GM18909 (cell line): ENCODE measurements around the gene NPW.
A peak's percentile ranks its signal among the peaks of the same experiment; 100 is the strongest.

Experiments used
- ATAC-seq: cut with Tn5 transposase; IDR thresholded peaks from one replicate; pipeline ENCODE4 v1.9.1; 2021; ENCODE audit warnings: mild to moderate bottlenecking; ENCODE audit not compliant: unreplicated experiment, poor library complexity

NPW gene

GRCh38 chr16:2015117-2015946, 4.3 kb upstream of the NPW start:
- no peak for ATAC-seq

DNA sequence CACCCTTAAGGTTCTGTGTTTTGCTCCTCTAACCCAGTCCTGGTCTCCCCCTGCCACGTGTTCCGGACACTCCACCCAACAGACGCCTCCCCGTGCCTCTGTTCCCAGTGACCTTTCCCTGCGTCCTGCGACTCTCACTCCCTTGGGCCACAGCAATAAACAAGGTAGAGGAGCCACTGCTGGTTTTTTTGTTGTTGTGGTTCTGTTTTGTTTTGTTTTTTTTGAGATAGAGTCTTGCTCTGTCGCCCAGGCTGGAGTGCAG, 3.7 kb upstream of the NPW start:
- ATAC-seq, result no peak

GRCh38 chr16:2016407-2016922, 3.1 kb upstream of the NPW start:
- ATAC-seq, result no peak

DNA sequence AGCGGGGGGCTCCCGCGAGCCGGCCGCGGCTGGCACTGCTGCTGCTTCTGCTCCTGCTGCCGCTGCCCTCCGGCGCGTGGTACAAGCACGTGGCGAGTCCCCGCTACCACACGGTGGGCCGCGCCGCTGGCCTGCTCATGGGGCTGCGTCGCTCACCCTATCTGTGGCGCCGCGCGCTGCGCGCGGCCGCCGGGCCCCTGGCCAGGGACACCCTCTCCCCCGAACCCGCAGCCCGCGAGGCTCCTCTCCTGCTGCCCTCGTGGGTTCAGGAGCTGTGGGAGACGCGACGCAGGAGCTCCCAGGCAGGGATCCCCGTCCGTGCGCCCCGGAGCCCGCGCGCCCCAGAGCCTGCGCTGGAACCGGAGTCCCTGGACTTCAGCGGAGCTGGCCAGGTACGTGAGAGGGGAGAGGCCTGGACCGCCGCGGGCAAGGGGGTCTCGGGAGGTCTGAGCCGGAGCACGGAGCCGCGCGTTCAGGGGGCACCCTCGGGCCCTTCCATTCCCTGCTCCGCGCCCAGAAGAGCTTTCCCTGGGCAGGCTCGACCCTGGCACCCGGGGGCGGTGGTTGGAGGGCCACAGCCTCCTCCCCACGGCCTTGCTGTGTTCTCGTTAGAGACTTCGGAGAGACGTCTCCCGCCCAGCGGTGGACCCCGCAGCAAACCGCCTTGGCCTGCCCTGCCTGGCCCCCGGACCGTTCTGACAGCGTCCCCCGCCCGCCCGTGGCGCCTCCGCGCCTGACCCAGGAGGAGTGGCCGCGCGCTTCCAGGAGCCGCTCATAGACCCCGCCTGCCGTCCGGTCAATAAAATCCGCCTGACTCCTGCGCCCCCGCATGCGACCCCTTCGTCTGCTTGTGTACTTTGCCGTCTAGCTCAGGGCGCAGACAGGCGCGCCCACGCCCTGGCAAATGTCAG, 591 bp downstream of the NPW start:
- no peak for ATAC-seq

GRCh38 chr16:2022723-2023091, 3.1 kb downstream of the NPW start:
- peak; percentile 9 for ATAC-seq

DNA sequence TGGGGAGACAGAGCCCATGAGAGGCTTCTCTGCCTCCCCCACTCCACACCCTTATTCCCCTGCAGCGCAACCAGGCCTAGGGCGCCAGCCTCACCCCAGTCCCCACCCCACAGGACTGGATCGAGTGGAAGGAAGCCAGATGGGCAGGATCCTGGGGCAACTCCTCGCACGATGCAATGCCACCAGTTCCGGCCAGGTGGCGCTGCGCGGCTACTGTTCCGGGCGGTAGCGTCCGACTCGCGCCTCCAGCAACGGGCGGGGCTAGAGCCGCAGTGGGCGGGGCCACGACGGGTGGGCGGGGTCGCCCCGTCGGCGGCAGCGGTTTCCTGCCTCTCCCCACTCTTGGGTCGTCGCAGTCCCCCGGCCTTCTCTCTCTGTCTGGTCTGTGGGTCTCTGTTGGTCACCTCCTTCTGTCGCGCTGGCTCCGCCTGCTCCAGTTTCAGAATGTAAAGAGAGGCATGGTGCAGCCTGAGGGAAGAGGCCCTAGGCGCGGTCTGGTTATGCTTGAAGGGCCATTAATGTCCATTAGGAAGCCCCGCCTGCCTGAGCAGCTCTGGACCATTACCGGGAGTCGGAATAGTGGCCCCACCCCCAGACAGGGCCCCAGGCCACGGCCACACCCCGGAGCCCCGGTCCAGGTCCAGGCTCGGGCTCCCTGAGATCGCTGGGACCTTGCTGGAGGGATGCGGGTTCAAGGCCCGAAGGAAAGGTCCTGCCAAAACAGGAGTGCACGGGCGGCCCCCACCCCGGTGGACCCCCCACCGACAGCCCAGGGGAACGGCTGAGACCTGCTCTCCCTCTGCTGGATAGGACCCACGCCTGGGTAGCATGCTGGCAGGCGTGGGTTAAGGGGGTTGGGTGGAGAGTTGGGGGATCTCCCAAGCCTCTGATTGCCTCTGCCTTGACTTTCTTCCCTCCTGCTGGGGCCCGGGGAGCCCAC, 3.8 kb downstream of the NPW start:
- ATAC-seq, result peak; percentile 79

DNA sequence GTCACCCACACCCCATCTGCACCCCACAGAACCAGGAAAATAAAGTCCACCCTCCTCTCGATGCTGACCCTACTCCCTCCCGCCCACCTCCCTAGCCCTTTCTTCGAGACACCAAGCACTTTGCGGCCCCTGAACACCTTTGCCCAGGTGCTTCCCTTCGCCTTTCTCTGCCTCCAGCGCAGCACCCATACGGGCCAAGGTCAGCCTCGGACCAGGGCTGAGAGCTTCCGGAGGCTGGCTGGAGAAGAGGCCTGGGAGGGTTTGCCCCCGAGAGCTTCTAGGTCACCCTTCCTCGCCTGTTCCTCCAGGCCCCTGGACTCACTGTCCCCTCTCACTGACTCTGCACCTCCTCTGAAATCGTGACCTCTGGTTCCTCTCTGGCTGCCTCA, 4.4 kb downstream of the NPW start:
- ATAC-seq, result no peak

- no peak for ATAC-seq
These were observed 5.7 kb downstream of the NPW start for GRCh38 chr16:2025251-2025650.

DNA sequence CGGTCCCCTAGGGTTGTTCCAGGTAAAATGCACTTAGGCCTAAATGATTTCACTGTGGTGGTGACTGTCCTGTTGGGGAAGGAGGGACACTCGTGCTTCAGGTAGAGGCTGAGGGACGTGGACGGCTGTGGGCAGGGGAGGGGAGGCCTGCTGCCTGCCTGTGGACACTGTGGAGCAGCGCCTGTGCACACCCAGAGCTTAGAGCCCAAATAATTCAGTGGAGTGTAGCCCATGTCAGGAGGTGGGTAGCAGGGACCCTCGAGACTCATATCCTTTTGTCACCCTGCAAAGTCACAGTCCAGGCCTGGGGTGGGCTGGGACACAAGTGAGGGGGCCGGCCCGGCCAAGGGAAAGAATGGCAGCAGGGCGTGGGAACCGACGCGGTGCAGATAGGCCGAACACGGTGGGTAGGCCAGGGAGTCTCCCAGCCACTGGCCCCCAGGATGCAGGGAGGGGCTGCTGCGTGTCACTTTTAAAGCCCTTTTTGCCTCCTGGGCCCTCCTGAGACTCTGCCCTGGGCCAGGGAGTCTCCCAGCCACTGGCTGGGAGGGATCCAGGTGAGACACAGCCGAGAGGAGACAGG, 6.4 kb downstream of the NPW start:
- no peak for ATAC-seq

GRCh38 chr16:2026461-2027023, 7.0 kb downstream of the NPW start, which contains the start of gene NHERF2:
TSS of gene NHERF2 (plus strand) at chr16:2026902. CDS start at chr16:2027006, 104 bp downstream.
- ATAC-seq, result no peak

GRCh38 chr16:2027024-2028010, 7.7 kb downstream of the NPW start:
- no peak for ATAC-seq

DNA sequence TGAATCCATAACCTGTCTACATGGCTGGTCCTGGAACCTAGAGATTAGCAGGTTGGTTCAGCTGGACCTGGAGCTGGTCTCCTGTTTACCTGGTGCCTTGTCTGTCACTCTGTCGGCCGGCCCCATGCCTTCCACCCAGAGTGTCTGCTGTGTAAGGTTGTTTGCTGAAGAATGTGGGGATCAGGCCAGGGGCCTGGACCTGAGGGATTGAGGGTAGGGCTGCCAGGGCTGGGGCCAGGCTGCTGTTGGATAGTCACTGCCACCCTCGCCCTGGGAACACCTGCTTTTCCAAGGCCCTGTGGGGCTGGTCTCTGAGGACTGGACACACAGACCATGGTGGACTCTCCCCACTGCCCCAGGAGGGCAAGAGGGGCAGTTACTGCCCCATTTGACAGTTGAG, 8.6 kb downstream of the NPW start:
- ATAC-seq, result no peak

DNA sequence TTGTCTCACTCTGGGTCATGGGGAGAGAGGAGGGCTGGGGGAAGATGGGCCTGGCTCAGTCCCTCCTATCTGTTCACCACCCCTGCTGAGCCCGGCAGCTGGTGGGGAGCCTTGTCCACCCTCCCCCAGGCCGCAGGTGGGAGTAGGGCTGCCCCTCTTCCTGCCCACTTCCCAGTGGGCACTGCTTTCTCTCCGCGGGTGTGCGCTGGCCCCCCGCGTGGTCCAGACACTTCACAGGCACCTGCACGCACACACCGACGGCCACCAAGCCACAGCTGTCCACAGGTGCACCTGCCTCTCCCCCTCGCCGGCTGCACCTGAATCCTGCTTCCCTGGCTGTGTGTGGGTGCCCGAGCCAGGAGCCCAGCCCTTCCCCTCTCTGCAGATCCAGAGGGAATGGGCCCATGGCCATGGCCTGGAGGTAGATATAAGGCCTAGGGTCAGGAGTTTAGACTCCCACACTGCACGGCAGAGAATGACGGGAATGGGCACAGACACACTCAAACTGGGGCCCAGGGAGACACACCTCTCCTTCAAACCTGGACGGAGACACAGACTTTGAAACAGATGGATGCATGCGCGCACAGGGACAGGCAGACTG, 9.1 kb downstream of the NPW start:
- no peak for ATAC-seq

- ATAC-seq, result no peak
These were observed 9.8 kb downstream of the NPW start for GRCh38 chr16:2029350-2029749.

- ATAC-seq, result no peak
These were observed 10.5 kb downstream of the NPW start for GRCh38 chr16:2030036-2030435.

DNA sequence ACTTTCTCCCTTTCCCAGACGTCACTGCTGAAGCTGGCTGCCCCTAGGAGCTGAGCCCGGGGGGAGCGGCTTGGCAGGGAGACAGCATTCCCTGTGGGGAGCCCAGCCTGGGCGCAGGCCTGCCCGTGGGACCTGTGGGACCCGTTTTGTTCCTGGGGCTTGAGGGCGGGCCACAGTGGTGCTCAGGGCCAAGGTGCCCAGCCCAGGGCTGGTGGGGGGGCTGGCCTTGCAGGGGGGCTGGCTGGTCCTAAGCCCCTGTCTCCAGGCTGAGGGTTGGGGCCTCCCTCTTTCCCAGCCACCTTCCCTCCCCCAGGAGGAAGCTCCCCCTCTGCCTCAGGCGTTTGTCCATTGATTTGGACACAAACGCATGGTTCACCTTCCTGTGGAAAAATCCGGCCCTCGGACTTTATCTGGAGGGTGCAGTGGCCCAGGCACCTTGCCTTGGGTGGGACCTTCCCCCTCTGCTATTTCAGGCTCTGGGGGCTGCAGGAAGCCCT, 11.5 kb downstream of the NPW start:
- no peak for ATAC-seq

- no peak for ATAC-seq
These were observed 12.9 kb downstream of the NPW start for GRCh38 chr16:2032285-2033056.
